NCI-H2081 treated with DMSO at 0.1 percent for 48 hours (cell line): ENCODE measurements around the gene WDR1.

Experiments
- DNase-seq: peaks from one replicate; lab custom pipeline; 2025; lab: John Stamatoyannopoulos, UW

The WDR1 gene

DNA sequence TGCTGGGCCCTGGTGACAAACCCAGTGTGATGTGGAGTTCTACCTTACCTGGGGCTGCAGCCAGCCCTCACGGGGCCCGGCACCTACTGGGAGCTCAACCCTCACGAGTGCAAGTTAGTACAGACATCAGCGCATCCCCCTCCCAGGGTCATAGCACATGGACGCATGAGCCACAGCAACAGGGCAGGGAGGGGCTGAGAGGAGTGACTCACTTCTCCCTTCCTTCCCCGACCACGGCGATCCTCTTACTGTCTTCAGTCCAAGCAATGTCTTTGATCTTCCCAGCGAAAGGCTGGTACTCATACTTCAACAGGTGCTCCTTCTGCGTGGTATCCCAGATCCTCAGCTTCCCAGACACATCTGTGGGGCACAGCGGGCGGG is 17.8 kb downstream of the WDR1 start:
- no peak for DNase-seq

DNA sequence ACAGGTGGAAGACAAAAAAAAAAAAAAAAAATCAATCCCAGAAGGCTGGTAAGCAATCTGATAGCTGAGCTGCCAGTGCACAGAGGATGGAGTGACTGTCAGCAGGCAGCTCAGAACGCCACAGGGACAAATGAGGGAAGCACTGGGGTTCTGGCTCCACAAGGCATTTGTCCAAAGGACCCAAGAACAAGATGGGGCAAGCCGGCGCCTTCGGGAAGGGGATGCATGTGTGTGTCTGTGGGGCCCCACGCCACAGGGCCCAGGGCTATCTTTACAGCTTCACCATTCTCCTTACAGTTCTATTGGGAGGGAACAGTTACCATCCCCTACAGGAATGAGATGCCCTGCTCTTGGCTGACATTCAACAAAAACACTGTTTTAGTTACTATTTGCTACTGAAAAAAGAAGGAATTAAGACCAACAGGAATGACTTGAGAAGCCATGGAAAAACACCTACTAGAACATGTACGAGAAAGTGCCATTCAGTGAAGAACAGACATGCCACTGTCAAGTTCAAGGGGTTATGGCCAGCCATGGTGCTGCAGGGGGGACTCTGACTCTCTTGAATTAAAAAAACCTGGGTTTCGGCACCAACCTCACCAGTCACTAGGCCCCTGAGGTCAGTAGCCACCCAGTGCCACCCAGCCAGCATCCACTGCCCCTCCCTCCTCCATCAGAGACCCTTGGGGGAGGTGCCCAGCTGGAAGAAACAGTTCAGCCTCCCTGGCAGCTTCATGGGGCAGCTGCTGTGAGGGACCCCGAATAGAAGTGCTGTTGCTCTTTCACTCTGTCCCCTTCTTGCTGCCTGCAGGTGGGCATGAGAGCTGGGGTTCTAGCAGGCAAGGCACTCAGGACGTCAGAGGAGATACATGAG is 18.5 kb downstream of the WDR1 start:
- no peak for DNase-seq

DNA sequence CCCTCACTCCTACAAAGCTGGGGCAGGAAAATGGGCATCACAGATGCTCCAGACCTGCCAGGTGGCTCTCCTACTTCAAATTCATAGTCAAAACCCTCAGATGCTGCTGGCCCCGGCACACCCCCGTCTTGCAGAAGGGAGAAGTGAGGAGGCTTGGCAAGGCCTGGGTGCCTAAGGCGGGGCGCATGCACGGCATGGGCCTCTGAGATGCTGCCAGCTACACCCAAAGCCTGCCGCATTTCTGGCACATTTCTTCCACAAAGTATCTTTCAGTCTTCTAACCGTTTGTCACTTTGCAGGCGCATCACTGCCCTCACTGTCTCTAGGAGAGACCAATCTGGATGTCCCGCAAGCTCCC is 19.6 kb downstream of the WDR1 start:
- DNase-seq, result no peak

DNA sequence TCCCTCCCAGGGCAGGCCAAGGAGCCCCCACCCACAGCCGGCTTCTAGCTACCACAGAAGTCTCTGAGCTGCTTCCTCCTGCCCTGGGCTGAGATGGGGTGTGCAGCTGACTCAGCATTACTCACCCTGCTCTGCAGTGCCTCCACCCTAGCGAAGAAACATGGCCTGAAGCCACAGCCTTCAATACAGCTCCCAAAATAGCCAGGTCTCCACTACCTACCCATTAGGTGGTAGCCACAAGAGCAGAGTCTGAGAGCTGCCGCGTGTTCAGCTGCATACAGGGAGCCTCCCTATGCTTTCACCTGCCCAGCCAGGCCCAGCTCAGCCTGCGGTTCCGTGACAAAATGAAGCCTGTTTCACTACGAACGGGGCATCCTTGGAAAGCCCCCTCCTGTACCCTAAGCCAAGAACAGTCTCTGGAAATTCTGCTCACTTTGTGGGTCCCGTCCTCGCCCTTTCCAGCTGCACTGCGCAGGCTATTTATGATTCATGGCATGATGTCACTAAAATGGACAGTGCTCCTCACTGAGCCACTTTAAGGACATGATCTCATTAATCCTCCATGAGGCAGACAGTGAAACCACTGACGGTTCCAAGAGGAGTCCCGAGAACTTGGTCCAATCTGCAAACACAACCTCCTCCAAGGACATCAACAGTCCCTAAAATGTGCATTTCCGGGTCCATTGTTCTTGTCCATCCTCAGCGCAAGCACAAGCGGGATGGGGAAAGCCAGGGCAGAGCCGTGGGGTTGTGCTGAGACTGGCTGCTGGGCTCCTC is 20.2 kb downstream of the WDR1 start:
- no peak for DNase-seq

- DNase-seq, result no peak
Measured at GRCh38 chr4:10095296-10095991, 21.2 kb downstream of the WDR1 start.

- no peak for DNase-seq
Measured at GRCh38 chr4:10094841-10095240, 21.8 kb downstream of the WDR1 start.

DNA sequence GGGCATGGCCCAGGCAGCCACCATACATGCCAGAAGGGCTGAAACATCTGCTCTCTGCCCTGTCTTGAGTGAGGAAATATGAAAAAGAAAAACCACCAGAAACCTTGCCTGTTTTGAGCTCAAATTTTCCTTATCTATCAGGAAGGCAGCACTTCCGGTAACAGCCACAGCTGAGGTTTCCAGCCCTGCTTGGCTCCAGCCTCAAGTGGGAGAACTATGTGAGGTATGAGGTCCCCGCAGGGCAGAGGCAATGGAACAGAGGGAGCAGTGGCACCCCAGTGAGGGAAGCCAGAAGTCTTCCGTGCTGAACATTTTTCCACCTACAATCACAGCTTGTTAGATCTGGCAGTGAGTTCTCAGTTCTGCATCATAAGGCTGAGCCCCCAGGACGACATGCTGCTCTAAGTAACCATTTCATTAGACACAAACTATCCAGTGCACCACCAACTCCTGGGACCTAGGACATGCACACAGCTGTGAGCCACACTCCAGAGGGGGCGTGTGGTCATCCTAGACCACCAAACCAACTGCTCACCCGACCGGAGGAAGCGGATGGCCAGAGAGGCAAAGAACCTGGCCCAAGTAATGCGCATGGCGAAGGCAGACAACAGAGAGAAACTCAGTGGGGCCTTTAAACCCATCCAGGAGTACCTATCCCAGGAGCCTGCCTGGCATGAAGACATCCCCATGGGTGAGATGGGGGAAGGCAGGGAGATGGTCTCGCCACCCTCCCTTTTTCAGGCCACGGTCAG is 22.6 kb downstream of the WDR1 start:
- DNase-seq, result no peak

DNA sequence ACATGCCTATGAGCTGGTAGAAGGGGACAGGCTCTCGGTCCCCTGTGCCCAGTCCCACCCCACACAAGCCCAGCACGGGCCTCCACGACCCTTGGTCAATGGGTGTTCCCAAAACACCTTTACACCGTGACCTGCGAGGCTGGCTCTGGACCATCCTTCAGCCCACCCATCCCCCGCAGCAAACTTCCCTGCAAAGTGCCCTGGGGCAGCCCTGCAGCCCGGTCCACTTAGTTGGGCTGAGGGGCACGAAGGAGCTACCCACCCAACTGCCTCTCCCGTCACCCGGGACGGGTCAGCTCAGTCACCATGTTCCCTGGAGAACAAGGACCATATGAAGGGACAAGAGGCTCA is 23.4 kb downstream of the WDR1 start:
- DNase-seq, result no peak

DNA sequence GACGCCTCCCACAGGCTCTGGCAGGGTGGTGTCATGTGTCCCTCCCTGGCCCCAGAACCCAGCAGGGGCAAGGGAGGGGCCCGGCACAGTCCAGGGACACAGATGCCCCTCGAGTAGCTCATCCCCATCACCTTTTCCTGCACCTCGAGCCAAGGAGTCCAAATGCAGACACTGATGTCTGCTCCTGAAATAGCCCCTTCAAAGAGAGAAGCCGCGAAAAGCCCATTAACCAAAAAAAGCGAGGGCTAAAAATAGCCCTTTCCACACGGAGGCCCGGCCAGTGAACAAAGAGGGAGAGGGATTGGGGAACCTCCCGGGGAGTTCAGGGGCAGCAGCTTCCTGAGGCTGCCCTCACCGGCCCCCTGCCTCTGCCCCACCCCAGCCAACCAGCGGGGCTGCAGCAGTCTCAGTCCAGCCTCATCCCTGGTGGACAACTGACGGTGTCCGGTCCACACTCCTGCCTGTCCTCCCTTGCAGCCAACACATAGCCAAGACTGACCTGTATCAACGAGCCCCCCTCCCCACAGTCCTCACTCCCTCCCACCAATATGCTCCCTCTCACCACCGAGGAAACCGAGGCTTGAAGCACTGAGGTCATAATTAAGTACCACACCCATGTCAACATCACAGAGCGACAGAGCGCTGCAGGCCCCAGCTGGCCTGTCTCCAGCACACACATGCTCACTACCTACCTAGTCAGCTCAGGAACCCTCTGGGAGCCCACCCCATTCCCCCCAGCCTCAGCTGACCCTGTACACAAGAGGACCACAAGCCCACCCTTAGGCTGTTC is 23.9 kb downstream of the WDR1 start:
- no peak for DNase-seq

GRCh38 chr4:10091531-10092181 is 24.9 kb downstream of the WDR1 start:
- DNase-seq, result no peak

DNA sequence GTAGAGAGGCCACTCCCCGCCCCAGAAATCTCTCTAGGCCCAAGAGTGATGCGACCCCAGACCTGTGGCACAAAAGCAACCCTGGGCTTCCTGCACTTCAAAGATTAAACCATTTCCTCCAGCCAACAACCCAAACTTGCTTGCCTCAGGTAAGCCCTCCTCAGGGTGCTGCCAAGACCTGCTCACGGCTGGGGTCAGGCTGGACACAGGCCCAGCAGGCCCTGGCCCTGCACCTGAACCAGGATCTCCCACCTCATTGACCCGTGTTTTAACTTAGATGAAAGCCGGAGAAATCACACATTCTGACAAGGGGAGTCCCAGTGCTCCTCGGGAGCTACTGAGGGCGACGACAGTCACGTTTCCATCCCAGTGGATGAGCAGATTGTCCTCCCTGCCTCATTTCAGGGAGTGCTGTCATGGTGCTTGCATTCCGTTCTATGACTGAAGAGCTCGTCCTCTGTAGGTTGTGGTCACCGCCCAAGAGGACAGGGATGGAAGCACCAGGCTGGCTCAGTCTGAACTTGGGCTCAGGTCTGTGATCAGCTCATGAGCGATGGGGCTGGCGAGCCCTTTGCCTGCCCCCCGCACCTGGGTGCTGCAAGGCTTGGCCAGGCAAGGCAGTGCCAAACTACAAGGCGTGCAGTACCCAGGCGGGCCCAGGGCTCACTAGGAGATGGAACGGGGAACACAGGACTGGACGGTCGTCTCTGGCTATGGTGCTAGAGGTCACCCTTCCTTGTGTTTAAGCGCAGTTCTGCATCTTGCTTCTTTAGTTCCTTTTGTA is 25.9 kb downstream of the WDR1 start:
- DNase-seq, result no peak

GRCh38 chr4:10089346-10089745 is 27.3 kb downstream of the WDR1 start:
- DNase-seq, result no peak

GRCh38 chr4:10088135-10089010 is 28.2 kb downstream of the WDR1 start:
- no peak for DNase-seq

DNA sequence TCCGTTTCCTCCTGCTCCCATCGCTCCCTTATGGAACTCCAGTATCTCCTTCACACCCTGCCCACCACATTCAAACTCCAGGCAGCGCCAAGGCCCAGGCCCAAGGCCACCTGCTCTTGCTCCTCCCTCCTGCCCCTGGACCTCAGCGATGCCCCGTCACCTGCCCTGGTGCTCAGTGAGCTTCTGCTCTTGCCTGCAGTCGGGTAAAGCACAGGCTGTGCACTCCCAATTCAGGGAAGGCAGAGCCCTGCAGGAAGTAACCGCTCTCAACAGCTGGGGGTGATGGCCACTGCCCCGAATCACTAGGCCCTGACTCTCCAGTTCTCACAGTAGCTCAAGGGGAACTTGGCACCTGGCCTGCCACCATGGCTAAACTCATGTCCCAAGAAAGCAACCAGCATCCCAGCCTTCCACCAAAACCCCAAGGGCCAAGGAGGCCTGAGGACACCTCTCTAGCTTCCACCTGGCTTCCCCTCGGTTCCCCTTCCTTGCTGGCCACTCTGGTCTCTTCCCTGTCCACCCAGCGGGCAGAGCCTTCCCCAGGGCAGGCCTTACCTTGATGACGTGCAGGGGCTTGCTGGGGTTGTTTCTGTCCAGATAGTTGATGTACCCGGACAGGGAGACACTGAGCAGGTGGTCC is 29.3 kb downstream of the WDR1 start:
- no peak for DNase-seq

GRCh38 chr4:10086506-10087120 is 30.0 kb downstream of the WDR1 start:
- DNase-seq, result no peak

- DNase-seq, result no peak
Measured at GRCh38 chr4:10085828-10086505, 30.6 kb downstream of the WDR1 start.

DNA sequence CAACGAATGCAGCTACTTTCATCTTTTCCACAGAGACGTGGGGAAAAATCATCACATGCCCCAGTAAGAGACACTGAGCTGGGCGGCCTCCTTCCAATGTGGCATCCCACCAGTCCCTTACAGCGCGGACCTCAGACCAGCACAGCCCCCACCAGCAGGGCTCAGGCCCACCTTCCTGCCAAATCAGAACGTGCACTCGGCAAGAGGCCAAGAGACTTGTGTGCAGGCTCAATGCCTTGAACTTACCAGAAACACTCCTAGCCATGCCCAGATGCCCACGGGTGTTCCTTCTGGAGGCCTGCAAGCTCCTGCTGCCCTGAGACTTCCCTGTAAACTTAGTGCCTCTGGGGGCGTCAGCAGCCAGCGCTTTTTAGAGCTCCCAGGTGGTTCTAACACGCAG is 31.2 kb downstream of the WDR1 start:
- DNase-seq, result no peak
